Fibroblast of mammary gland (primary cell): ENCODE results near the gene GPATCH2L.

ENCODE experiments used
- DNase-seq: peaks from one replicate; pipeline ENCODE4 v3.0.0-alpha.2; 2010; ENCODE audit warnings: low read depth
- H3K4me3 ChIP-seq: 2 replicates; pipeline ENCODE4 v1.5.1; 2011; ENCODE audit warnings: low read depth, mild to moderate bottlenecking, low read length, moderate library complexity; ENCODE audit not compliant: control insufficient read depth
- CTCF ChIP-seq: conservative IDR thresholded peaks from 2 replicates; pipeline ENCODE4 v1.5.1; 2011; ENCODE audit warnings: low read depth, low read length, inconsistent platforms; ENCODE audit not compliant: control insufficient read depth, insufficient read depth

The GPATCH2L gene

GRCh38 chr14:76115010-76115422 lies 36.7 kb upstream of the GPATCH2L start:
- no peak for DNase-seq
- no peak overlapping the region for H3K4me3 ChIP-seq
- no peak for TF ChIP-seq CTCF

- TF ChIP-seq CTCF = no peak
- no peak overlapping the region for H3K4me3 ChIP-seq
- DNase-seq = no peak
Measured at GRCh38 chr14:76117789-76118484, 33.8 kb upstream of the GPATCH2L start.

GRCh38 chr14:76118594-76118993 lies 33.1 kb upstream of the GPATCH2L start:
- no peak for TF ChIP-seq CTCF
- H3K4me3 ChIP-seq = no peak overlapping the region
- DNase-seq = no peak

GRCh38 chr14:76121089-76121748 lies 30.5 kb upstream of the GPATCH2L start:
- DNase-seq = no peak
- TF ChIP-seq CTCF = no peak
- no peak overlapping the region for H3K4me3 ChIP-seq

- no peak for DNase-seq
- no peak for TF ChIP-seq CTCF
- no peak overlapping the region for H3K4me3 ChIP-seq
Measured at GRCh38 chr14:76123426-76124225, 28.1 kb upstream of the GPATCH2L start.

- DNase-seq = no peak
- H3K4me3 ChIP-seq = no peak overlapping the region
- no peak for TF ChIP-seq CTCF
Measured at GRCh38 chr14:76125511-76125910, 26.2 kb upstream of the GPATCH2L start.
